OCI-M2 (cell line): ENCODE measurements around the gene LPIN2.

ENCODE experiments used
- DNase-seq: peaks from one replicate; lab custom pipeline; 2025; ENCODE audit not compliant: unreplicated experiment; lab: John Stamatoyannopoulos, UW

The LPIN2 gene

DNA sequence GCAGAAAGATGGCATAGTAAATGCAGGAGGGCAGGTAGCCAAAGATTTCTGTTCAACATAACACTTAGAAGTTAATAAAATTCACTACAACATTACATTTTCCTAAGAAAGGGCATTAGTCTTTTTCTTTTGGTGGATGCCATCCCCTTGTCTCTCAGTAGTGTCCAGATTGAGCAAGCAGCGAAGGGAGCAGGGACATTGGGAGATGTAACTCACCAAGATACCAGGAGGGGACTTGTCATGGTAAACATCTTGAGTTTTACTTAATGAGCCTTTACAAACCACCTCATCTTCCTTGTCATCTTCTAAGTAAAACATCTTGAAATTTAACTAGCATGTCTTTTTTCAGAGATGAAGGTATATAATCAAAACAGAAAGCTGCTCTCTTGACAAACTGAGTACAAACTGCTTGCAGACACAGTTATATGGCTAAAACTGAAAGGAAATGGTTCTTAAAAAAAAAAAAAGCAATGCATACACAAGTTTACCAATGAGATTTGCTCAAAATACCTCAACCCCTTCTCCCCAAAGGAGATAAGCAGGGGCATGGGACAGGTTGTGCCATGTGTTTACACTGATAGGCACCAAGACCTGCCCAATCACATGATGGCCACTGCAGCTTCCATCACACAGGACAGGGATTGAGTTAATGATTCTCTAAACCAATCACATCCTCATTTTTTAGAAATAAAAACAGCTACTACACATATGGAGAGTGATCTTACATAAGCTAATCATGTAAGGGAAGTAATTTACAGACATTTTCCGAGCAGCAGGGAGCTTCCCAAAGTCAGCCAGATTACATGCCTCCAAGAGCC is 30.3 kb downstream of the LPIN2 start:
- no peak for DNase-seq

- no peak for DNase-seq
Measured at GRCh38 chr18:2982022-2982421, 30.9 kb downstream of the LPIN2 start.

DNA sequence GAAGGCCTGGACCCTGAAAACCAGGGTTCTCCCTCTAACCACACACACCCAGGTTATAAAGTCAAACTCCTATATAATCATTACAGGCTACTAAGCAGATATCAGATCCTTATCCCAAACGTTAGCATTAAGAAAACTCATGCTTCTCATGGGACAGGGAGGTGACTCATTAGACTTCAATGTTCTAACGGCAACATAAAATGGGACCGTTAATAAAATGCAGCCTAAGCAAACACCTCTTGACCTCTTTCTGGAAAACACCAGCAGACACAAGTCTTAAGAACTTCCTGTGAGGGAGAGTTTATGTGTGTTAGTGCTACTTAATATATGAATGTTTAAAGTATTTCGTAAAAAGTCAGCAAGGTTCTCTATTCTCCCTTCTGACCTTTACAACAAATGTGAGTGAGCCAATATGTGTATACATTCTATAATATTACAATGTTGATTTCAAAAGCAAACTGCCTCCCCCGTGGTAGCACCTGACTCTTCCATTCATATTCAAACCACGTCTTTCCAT is 31.7 kb downstream of the LPIN2 start:
- no peak for DNase-seq

DNA sequence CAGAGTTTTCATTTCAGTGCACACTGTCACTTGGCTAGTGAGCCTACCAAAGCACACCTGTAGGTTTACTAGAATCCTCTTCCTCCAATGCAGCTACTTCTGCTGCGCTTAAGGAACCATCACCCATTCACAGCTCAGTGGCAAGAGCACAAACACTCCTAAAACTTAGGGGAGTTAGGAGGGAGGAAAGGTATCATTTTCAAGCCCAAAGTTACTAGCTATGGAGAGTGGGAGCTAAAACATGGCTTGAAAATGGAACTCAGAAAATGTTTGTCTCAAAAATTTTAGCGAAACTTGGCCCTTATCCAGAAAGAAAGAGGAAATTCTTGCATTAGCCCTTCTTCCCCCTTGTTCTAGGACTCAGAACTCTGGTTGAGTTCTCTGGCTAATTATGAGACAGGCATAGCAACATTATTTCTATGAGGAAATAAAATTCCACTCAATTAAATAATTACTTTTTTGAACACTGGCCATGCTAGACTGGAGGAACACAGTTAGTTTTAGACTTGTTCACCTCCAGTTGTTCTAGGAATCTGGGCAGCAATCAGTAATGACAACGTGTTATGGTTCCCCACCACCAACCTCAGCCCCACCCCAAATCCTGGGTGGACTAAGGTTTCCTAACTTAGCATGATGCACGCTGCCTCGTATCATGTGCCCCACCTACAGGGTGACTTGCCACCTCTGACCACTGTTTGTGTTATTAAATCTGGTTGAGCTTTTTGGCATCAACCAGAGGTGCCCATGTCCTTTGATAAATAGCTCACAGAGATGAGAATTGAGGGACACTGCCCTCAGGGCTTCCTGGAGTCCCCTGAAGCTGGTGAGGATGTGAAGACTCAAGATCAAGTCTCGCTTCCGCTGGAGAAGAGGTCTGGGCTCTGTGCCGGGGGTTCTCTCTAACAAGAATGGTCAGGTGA is 32.8 kb downstream of the LPIN2 start:
- DNase-seq: no peak

DNA sequence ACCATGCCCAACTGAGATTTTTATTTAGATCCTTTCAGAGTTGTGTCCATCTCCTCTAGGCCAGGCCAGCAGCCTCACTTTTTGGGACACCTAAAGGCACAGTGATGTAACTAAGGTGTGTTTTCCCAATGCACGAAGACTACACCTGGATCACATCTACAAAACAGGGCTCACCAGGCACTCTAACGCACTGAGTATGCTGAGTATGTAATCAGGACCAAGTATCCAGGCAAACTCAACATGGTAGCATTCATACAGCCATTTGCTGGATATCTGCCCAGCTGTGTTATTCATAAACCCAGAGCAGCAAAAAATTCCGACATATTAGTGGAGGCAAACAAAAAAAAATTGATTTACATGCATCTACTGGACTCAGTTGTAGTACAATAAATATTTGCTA is 33.8 kb downstream of the LPIN2 start:
- DNase-seq: no peak

GRCh38 chr18:2978661-2979106 is 34.3 kb downstream of the LPIN2 start:
- no peak for DNase-seq

- DNase-seq: no peak
Measured at GRCh38 chr18:2978208-2978607, 34.7 kb downstream of the LPIN2 start.

DNA sequence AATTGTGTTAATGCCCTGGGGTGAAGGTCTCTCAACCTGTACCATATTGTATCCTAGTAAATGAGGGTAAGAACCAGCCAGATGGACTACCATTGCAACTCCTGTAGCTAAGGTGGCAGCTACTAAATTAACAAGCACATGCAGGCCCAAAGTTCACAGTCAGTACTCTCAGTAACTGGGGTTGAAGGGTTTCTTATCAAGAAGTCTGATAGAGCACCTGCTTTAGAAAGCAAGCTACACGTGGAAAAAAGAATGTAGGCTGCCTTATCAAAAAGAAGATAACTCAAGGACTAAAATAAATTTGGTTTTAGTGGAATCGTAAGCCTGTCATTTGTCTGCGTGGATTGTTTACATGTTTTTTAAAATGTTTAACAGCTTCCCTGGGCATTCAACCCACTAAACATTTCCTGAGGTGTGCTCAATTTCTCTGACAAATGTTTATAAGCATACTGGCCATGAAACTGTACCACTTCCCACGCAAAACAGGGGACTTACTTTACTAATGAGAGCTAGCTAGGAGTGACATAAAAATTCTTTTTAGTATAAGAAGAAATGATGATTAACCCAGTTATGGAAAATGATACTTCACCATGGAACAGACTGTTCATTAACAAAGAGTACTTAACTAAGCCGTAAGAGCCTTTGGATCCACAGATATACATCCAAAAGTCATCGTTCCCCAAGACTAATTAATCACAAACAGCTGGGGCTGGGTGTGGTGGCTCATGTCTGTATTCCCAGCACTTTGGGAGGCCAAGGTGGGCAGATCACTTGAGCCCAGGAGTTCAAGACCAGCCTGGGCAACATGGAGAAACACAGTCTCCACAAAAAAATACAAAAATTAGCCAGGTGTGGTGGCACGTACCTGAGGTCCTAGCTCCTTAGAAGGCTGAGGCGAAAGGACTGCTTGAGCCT is 36.5 kb downstream of the LPIN2 start:
- no peak for DNase-seq

GRCh38 chr18:2974731-2975130 is 38.2 kb downstream of the LPIN2 start:
- no peak for DNase-seq

DNA sequence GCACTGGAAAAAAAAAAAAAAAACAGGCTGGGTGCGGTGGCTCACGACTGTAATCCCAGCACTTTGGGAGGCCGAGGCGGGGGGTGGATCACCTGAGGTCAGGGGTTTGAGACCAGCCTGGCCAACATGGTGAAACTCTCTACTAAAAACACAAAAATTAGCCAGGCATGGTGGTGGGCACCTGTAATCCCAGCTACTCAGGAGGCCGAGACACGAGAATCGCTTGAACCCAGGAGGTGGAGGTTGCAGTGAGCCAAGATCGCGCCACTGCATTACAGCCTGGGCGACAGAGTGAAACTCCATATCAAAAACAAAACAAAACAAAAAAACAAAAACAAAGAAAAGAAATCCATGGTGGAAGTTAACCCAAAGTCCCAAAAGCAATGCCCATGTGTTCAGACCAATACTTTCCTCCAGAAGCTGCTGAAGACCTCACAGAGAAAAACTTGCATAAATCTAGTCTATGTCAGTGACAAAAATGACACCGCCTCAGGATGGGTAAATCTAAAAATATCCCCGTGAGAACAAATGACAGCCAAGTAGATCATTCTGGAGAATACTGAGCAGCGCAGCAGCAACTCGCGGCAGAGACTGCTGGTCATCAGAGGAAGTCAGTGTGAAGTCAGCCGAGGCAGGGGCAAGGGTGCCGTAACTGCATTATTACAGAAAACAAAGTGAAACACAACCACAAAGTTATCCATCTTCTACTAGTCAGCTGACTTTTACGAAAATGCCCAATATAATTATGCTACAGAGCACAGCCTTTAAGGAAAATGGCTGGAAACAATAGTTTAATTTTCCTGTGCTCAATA is 41.0 kb downstream of the LPIN2 start:
- DNase-seq: no peak

- no peak for DNase-seq
Measured at GRCh38 chr18:2970772-2971659, 41.9 kb downstream of the LPIN2 start.

DNA sequence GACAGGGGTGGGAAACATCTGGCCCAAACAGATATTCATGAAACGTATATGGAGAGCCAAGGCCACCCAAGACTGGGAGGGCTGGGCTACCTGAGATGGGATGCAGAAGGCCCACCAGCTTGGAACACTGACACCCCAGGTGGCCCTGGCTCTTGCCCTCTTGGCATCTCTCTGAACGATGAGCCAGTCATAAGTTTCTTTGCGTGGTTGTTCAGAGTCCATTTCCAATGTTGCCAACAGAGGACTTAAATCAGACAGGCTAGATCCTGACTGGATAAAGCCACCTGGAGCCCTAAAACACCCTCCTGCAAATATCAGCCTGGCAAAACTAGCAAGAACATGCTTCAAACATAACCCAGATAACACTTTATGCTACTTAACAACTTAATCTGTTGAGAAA is 42.6 kb downstream of the LPIN2 start:
- no peak for DNase-seq

DNA sequence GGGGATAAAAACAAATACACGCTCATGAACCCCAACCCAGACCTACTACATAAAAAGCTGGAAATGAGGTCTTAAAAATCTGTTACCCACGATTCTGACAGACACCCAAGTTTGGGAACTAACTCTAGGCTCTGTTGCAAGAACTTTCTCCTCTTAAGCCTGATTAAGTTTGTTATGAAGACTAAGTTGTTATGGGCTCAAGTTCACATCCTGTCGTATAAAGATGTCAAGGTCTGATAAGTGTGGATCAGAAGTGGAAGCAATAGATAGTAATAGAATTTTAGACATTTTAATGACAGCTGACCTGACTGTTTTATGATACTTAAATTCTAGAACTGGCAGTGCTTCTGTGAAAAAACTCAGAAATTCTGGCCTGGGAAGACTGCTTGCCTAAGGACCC is 43.2 kb downstream of the LPIN2 start:
- DNase-seq: no peak

DNA sequence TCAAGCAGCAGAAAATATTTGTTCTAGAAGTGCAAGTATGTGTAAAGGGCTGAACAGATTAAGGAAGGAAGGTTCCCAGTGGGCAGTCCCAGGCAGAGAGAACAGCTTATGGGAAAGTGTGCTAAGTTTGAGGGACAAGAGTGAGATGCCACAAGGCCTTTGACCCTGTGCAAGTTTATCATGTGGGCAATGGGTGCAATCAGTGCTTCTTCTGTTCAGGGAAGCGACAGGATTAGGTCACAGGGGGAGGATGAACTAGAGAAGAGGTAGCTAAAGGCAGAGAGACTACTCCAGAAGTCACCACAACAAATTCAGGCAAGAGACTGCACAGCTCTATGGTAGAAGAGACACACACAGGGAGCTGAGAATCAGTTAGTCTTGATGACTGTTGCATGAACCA is 44.3 kb downstream of the LPIN2 start:
- DNase-seq: no peak

- no peak for DNase-seq
Measured at GRCh38 chr18:2967820-2968219, 45.1 kb downstream of the LPIN2 start.

DNA sequence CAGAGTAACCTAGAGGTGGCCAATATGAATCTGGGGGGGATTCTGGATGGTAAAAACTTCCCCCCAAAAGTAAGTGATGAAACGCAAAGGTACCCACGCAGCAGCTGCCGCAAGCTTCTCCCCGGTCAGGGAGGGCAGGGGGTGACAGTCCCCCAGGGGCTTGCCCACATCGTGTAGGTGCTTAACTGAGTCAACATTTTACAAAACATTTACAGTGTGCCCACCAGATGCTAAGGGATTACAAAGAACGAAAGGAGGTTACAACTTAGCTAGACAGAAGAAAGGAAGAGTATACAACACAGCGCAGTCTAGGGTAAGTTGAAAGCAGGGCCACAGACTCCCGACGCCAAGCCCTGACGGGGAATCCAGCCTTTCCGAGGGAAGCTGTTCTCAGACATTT is 45.6 kb downstream of the LPIN2 start:
- DNase-seq: no peak

- DNase-seq: no peak
Measured at GRCh38 chr18:2966560-2966959, 46.4 kb downstream of the LPIN2 start.

GRCh38 chr18:2965797-2966196 is 47.1 kb downstream of the LPIN2 start:
- no peak for DNase-seq
